Body of pancreas (tissue), 4 donors: ENCODE data around the gene CEBPG. TPM values are rescaled to one million over a fixed set of nuclear protein-coding genes. Genes with fewer than 3 reads are reported as not detected.

ENCODE experiments used
- ATAC-seq: fragments of 150-250 bp; one replicate; pipeline ENCODE4 v1.9.1; 2016
- DNase-seq, 4 donors: peaks; one replicate each; pipeline ENCODE4 v3.0.0-alpha.2; 2019
- H3K27ac ChIP-seq, 4 donors: fragments of 200-600 bp; sonication (generic); 1 replicate in 3 of 4; 2 replicates in 1 of 4; pipeline versions ENCODE4 v1.5.1 to v1.6.1; 2016 to 2019; ENCODE audit warnings: mild to moderate bottlenecking in 1 of 4, mixed read lengths in 1 of 4, moderate library complexity in 1 of 4
- H3K27me3 ChIP-seq, 2 donors: fragments of 200-600 bp; sonication (generic); one replicate each; pipeline ENCODE4 v1.6.0; 2016; ENCODE audit warnings: mild to moderate bottlenecking in 1 of 2
- H3K36me3 ChIP-seq, 2 donors: fragments of 200-600 bp; sonication (generic); replicated peaks in 1 of 2; 2 replicates each; pipeline ENCODE4 v1.5.1; 2016; ENCODE audit warnings: low read depth in 2 of 2; ENCODE audit not compliant: insufficient read depth in 1 of 2
- H3K4me1 ChIP-seq: fragments of 200-600 bp; sonication (generic); one replicate; pipeline ENCODE4 v1.6.0; 2016
- H3K4me3 ChIP-seq, 2 donors: fragments of 200-600 bp; sonication (generic); 1 replicate in 1 of 2; 2 replicates in 1 of 2; pipeline ENCODE4 v1.5.1; 2016 to 2019
- H3K9me3 ChIP-seq, 3 donors: fragments of 200-600 bp; sonication (generic); 1 replicate in 2 of 3; 2 replicates in 1 of 3; pipeline ENCODE4 v1.5.1; 2016
- POLR2A ChIP-seq, 3 donors: fragments of 450-650 bp; IDR thresholded peaks; one replicate each; pipeline ENCODE4 v1.6.1; 2016; ENCODE audit warnings: antibody characterized with exemption in 3 of 3, mild to moderate bottlenecking in 2 of 3
- WGBS, 2 donors: methylation state at CpG; one replicate each; pipeline ENCODE4 v1.1.5; 2017; 5-methylcytosine and 5-hydroxymethylcytosine counted together
- intact Hi-C: fragments of 100-400 bp; cut with DNase I; formaldehyde crosslinking; loops from one replicate; pipeline ENCODE4 v1.15.1; 2023
- total RNA-seq, 2 donors: library from RNA; depleted of rRNA; stranded (reverse); fragments of >200 nt; gene quantifications; one replicate each; pipeline ENCODE4 v1.1.0, GENCODE V29; 2016
- TF ChIP-seq, protein P1 (sequence below), 7 experiments: fragments of 450-650 bp in 4 of 7; fragments of 200-600 bp in 3 of 7; sonication (generic) in 3 of 7; IDR thresholded peaks; one replicate each; pipeline ENCODE4 v1.5.1; 2016 to 2019; ENCODE audit warnings: antibody characterized with exemption in 7 of 7

CEBPG gene
- total RNA-seq, 2 donors from 2014 or later = 13.2 to 16.3 TPM

DNA sequence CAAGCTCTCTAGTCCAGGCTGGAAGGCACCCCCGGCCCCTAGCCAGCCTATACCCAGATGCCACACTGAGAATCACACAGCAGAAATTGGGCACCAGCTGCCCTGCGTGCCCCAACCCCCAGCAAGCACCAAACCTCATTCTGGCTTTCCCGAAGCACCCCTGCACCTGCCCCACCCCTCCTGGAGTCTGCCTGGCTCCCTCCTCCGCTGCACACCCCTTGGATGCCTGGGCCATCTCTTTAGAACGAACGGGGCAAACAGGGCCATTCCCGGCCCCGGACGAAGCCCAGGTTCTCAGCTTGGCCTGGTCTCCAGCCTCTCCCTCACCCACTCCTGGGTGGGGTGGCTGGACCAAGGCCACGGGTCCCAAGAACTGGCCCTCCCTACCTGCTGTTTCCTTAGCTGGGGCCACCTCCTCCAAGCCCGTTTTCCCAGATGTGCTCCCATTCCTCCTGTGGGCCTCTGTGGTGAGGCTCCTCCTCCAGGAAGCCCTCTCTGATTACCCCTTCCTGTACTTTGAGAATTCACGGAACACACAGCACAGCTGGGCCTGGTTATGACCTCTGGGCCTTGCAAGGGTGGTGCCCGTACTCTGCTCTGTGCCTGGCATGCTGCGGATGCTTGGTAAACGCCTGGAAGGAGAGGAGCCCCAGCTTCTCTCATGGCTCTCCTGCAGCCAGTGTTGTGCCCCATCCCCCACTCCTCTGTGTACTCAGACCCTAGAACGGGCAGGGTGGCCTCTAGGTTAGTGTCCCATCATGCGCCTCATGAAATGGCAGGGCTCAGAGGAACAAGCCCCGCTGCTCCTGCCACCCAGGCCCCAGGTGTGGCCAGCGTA lies 21.4 kb downstream of the CEBPG start:
- Histone ChIP-seq H3K27ac (no peak overlapping the region), H3K27me3 (no peaks in the 10 kb centered on the region), H3K4me1 (peaks cover 38% of the 10 kb centered on the region), H3K9me3 (no peaks in the 10 kb centered on the region), H3K4me3 (no peak overlapping the region), H3K36me3 (no peaks in the 10 kb centered on the region)
- WGBS, 2 donors = 77 to 78% methylated on average over 13 of the region's 19 CpGs
- no peak for TF ChIP-seq POLR2A (IDR thresholded peaks at IDR 0.05)
- TF ChIP-seq, protein P1, sequence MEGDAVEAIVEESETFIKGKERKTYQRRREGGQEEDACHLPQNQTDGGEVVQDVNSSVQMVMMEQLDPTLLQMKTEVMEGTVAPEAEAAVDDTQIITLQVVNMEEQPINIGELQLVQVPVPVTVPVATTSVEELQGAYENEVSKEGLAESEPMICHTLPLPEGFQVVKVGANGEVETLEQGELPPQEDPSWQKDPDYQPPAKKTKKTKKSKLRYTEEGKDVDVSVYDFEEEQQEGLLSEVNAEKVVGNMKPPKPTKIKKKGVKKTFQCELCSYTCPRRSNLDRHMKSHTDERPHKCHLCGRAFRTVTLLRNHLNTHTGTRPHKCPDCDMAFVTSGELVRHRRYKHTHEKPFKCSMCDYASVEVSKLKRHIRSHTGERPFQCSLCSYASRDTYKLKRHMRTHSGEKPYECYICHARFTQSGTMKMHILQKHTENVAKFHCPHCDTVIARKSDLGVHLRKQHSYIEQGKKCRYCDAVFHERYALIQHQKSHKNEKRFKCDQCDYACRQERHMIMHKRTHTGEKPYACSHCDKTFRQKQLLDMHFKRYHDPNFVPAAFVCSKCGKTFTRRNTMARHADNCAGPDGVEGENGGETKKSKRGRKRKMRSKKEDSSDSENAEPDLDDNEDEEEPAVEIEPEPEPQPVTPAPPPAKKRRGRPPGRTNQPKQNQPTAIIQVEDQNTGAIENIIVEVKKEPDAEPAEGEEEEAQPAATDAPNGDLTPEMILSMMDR (IDR thresholded peaks at IDR 0.05) = no peak
- intact Hi-C loops = no loop called here
- no peak for ATAC-seq
- DNase-seq = peak in 1 of 4 donors; percentile 11

DNA sequence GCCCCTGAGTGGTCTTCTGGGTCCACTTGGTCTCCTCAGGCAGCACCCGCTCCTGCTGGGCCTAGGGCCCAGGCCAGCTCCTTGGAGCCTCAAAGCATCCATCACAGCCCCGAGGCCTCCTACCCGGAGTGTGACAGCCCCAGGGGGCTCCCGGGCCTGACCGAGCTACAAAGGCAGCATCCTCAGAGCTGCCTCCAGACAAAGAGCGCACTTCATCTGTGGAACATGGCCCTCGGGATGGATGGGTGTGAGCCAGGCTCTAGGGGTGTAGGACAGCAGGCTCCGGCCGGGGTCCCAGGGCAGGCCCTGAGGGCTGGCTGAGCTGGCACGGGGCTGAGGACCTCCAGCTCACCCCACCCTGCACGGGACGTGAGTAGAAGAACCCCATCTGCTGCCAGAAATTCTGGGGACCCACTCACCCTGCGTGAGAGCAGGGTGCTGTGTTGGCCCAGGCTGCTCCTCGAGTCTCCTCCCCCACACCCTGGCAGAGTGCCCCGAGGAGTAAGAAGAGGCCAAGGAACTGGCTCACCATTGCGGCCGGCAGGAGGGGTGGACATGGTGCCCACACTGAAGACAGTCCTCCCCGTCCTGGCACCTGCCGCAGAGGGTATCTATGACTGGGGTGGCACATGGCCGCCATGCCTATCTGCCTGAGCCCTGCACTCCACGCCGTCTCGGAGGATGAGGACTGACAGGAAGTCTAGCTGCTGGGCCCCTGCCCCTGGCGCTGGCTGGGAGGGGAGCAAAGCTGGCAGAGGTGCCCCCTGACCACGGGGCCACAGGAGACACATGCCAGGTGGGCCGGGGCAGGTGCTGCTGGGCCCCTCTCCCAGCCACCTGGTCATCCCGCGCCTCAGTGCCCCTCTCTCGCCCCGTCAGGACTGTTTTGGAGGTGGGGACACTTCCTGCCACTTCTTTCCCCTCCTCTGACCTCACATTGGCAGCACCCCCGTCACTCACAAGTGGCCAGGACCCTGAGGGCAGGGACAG lies 22.3 kb downstream of the CEBPG start:
- Histone ChIP-seq H3K27ac (no peak overlapping the region), H3K4me3 (no peak overlapping the region), H3K27me3 (no peaks in the 10 kb centered on the region), H3K4me1 (peaks cover 29% of the 10 kb centered on the region), H3K36me3 (no peaks in the 10 kb centered on the region), H3K9me3 (no peaks in the 10 kb centered on the region)
- ATAC-seq = no peak
- intact Hi-C loops = no loop called here
- WGBS, 2 donors = 77 to 98% methylated on average over 6 to 24 of the region's 31 CpGs
- TF ChIP-seq, protein P1 (IDR thresholded peaks at IDR 0.05) = no peak
- no peak for TF ChIP-seq POLR2A (IDR thresholded peaks at IDR 0.05)
- DNase-seq = peak in 2 of 4 donors; percentile 45 to 58

DNA sequence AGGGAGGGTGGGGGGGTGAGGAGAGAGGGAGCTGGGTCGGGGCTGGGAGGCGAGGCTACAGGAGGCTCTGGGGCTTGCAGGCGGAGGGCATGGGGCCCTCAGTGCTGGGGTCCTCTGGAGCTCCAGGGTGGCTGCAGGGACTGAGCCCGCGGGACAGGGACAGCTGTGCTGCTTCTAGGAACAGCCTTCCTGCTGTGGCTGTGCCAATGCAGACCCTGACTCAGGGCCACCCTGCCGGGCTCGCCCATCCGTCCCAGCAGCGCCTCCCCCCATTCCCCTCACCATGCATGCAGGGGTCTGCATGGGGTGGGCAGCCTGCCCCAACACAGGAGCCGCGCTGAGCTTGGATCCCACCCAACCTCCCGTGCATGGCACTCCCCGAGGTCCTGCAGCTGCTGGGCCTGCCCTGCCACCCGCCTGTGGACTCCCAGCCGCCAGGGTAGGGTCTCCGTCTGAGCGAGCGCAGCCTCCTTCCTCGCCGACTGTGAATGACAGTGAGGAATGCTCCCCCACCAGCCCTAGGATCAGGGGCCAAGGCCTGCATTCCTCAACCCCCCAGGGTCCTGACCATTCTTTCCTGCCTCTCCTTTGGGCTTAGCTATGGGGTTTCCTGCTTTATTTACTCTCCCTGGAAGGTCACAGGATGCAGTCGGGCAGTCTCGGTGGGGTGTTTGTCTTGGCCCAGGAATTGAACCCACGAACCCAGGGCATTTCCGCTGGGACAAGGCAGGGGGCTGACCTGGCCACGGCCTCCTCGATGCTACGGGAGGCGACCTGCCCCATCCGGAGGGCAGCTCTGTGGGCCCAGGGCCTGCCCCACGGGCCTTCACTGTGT lies 23.4 kb downstream of the CEBPG start:
- no peaks in the 10 kb centered on the region for H3K36me3 ChIP-seq
- H3K9me3 ChIP-seq = no peaks in the 10 kb centered on the region
- 54 to 82% methylated on average over 6 to 29 of the region's 30 CpGs for WGBS, 2 donors
- H3K27me3 ChIP-seq = no peaks in the 10 kb centered on the region
- TF ChIP-seq POLR2A (IDR thresholded peaks at IDR 0.05) = no peak
- TF ChIP-seq, protein P1 (IDR thresholded peaks at IDR 0.05) = no peak
- intact Hi-C loops = no loop called here
- H3K4me3 ChIP-seq = no peak overlapping the region
- no peak overlapping the region for H3K27ac ChIP-seq
- H3K4me1 ChIP-seq = peaks cover 22% of the 10 kb centered on the region
- DNase-seq (peak in 1 of 4 donors; percentile 11), ATAC-seq (peak; percentile 13)

DNA sequence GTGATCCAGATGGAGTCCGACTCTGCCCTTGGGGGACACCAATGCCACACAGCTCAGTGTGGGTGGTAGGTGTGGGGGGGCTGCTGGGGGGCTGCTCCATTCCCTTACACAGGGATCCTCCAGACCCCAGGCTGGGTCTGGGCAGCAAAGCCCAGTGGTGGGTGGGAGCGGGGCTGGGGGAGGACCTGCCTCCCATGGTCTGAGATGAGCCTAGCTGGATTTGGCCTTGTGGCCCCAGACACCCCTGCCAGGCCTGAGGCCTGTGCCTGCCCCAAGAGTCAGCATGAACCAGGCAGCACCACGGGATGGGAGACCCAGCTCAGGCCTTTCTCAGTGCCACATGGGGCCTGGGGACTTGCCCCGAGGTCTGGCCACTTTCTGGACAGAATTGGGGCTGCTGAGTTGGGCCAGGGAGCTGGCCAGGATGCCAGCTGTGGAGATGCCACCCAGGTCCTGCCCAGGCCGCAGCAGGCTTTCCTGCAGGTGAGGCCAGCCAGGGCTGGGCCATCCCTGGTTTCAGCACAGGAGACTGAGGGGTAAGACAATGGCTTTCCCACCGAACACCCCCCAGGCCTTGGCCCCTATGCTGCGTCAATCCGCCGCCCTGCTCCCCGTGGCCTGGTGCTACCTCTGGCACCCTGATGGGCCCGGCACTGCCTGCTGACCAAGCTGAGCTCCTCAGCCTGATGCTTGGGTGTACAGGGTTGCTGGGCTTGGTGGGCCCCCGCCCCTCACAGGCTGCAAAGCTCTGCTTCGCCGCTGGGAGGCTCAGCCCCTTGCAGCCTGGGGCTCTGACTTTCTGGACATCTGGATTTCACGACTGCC lies 24.2 kb downstream of the CEBPG start:
- peaks cover 22% of the 10 kb centered on the region for H3K4me1 ChIP-seq
- H3K4me3 ChIP-seq = no peak overlapping the region
- DNase-seq (peak in 2 of 4 donors; percentile 5 to 9), ATAC-seq (no peak)
- no peaks in the 10 kb centered on the region for H3K9me3 ChIP-seq
- 83 to 93% methylated on average over 4 to 12 of the region's 15 CpGs for WGBS, 2 donors
- intact Hi-C loops = no loop called here
- no peaks in the 10 kb centered on the region for H3K36me3 ChIP-seq
- no peaks in the 10 kb centered on the region for H3K27me3 ChIP-seq
- H3K27ac ChIP-seq = no peak overlapping the region
- TF ChIP-seq, protein P1 (IDR thresholded peaks at IDR 0.05) = no peak
- no peak for TF ChIP-seq POLR2A (IDR thresholded peaks at IDR 0.05)
